Suppressor macrophage treated with lipopolysaccharide for 4 hours (primary cell): ENCODE data around the gene NT5DC4.
A peak's percentile ranks its signal among the peaks of the same experiment; 100 is the strongest.
"Not testable (repeated sequence)": the region's sequence is repeated elsewhere in the genome, so short reads cannot be mapped to it uniquely, and the experiment has no call there.

Source experiments
- DNase-seq: peaks from one replicate; pipeline ENCODE4 v3.0.0-alpha.2; 2020

NT5DC4 gene

DNA sequence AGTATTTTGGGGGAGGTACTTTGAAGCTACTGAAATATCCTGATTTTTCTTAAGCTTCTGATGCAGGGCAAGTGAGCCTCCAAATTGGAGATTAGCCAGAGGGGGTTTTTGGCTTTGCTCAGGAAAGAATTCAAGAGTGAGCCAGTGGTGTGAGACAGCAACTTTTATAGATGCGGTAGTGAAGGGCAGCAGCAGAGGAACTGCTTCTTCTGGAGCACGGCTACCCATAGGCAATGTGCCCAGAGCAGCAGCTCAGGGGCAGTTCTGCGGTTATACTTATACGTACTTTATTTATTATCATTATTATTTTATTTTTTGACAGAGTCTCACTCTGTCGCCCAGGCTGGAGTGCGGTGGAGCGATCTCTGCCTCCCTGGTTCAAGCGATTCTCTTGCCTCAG is 19.8 kb upstream of the NT5DC4 start:
- peak; percentile 82 for DNase-seq

DNA sequence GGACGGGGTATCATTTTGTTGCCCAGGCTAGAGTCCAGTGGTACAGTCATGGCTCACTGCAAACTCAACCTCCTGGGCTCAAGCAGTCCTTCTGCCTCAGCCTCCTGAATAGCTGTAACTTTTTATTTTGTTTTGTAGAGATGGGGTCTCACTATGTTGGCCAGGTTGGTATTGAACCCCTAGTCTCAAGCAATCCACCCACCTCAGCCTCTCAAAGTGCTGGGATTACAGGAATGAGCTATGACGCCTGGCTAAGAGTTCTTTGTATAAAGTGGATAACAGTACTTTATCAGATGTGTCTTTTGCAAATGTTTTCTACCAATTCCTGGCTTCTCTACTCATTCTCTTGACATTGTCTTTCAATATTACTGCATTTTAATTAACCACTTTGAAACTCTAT is 17.1 kb upstream of the NT5DC4 start:
- DNase-seq = no peak

DNA sequence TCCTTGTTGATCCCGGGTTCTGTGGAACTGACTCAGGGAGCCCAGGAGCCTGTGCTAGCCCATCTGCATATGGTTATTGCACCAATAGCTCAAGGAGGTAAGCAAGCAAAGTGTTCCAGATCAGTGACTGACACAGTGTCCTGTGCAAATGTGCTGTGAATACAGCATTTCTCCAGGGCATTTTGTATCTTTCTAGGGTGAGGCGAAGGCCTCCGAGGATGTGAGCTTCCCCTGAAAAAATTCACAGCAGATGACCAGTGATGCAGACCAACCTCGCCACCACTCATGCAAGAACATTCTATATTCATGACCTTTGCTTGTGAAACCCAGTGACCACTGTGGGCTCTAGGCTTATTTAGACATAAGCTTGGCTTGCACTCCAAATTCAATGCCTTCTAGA is 15.2 kb upstream of the NT5DC4 start:
- DNase-seq = no peak

DNA sequence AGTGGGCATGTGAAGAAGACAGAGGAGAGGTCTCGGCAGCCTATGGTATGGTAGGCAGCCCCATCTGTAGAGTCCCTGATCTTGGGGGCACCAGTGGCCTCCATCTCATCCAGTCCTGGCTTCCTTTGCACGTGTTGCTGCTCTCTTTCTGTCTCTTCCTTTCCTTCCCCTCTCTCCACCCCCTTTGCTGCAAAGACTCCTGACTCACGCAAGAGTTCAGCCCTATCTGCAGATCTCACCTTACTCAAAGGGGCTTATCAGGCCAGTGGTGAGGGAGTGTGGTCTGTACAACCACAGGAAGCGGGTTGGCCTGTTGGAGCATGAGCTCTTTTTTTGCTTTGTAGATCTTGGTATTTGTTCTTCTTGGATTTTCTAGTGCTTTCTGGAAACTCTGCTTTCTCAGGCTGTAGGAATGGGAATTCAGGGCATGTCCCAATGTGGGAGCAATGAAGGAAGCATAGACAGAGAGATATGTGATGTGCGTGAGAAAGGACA is 14.6 kb upstream of the NT5DC4 start:
- no peak for DNase-seq

DNA sequence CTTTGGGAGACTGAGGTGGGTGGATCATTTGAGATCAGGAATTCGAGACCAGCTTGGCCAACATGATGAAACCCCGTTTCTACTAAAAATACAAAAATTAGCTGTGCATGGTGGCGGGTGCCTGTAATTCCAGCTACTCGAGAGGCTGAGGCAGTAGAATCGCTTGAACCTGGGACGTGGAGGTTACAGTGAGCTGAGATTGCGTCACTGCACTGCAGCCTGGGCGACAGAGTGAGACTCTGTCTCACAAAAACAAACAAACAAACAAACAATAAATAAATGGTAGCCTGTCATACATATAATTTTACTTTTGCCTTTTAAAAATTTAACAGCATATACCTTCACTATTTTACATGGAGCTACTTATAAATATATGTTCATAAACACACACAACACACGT is 13.9 kb upstream of the NT5DC4 start:
- DNase-seq = not testable (repeated sequence)

DNA sequence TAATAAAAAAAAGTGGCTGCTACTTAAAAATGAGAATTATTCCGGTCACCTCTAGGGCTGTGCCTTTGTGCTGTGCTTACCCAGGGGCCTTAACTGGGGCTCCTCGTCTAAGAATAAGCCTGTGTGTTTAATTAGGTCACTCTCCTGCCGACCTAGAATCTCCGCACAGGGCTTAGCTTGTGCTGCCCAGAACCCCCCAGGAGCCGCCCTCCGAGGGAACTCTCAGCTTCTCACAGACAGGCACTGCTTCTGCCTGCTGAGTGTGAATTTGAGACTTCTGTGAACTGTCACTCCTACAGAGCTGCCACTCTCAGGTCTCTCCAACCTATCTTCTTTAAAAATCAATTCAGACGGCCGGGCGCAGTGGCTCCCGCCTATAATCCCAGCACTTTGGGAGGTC is 11.9 kb upstream of the NT5DC4 start:
- no peak for DNase-seq

DNA sequence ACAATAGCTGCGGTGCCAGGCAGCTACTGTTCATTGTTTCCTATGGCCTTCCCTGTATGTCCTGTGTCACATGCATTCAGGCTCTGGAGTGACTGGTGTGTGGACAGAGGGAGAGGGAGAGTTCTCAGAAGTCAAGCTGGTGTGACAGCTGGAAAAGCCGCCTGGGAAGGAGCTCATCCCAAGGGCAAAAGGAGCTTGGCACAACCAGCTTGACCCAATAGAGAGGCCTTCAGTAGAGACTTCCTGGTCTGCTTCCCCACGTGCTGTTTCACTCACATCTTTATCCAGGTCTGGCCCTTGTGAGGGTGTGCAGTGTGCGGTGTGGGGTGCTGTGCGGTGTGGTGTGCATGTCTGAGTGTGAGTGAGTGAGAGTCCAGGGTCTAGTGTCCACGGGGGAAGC is 11.1 kb upstream of the NT5DC4 start:
- no peak for DNase-seq

DNA sequence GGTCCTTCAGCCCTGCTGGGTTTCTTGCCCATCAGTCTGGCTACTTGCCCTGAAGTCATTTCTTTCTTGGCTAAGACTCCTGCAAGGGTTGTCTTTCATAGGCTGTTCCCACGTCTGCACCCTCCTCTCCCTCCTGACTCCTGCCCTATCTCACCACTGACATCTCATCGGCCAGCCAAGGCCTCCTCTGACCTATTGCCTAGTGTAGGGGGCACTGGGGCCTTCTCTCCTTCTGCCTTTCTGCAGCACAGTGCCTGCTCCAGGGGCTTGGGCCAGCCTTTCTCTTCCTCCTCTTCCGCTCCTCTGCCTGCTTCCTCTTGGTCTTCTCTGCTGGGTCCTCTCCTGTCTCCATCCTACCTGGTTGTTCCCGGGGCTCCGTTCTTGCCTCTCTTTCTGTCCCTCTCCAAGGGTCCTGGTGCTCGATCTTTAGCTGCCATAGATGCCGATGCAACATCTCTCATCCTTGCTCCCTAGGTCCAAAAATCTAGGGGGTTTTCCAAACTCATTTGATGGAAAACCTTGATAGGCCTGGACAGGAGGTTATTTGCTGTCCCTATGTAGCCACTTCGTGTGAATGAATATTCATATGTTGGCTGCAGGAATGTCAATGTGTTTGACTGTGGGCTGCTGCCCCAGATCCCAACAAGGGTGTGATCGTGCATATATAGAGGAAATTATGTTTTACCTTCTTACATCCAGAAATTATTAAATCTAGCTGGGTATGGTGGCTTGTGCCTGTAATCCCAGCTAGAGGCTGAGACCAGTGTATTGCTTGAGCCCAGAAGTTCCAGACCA is 9.7 kb upstream of the NT5DC4 start:
- no peak for DNase-seq

DNA sequence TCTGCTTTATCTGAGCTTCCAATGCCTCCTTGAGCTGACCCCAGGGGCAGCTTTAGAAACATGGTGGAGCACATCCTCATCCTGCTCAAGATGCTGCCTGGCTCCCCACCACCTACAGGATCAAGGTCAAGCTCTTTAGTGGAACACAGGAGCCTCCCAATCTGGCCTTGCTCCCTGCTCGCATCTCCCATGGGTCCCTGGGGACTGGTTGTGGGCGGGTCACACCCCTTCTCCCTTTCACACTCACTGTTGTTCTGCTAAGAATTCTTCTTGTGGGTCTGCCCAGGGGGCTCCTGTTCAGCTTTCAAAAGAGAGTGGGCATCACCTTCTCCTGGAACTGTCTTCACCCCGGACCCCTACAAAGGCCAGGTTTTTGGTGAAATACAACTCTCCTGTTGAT is 8.4 kb upstream of the NT5DC4 start:
- no peak for DNase-seq

DNA sequence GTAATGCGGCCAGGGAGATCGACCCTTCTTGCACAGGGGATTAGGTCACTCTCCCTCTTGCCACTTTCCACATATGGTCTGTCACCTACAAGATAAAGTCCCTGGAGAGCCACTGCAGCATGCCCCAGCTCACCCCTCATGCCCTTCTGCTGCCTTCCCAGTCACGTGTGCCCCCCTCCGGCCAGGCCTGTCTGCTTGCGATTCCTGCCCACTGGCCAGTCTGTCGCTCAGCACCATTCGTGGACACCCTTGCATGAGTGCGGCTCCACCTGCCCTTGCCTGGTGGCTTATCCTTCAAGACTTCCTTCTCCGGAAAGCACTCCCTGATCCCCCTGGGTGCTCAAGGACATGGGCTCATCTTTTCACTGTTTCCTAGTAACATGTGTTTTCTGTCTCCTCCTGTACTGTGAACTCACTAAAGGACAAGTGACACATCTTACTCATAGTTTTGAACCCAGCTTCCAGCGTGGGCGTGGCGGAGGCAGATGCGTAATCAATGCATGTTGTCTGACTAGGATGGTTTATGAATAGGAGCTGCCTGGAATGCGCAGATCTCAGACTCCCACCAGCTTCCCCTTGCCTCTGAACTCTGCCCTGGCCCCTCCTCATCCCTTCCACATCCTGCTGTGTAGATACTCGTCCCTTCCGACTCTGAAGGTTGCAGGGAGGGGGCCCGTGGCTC is 7.8 kb upstream of the NT5DC4 start:
- peak; percentile 87 for DNase-seq

DNA sequence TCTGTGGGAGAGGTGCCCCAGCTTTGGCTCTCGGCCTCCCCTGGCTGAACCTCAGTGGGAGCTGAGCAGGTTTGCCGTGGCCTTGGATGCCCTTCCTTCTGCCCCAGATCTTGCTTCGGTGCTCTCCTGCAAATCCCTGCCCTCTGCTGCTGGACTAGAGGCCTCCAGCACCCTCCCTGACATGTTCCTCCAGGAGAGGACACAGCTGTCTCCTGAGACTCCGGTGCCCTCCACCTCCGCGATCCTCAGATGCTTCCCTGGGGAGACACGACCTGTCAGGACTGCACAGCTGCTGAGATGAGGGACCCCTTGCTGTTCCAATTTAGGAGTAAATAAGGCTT is 7.3 kb upstream of the NT5DC4 start:
- DNase-seq = no peak

DNA sequence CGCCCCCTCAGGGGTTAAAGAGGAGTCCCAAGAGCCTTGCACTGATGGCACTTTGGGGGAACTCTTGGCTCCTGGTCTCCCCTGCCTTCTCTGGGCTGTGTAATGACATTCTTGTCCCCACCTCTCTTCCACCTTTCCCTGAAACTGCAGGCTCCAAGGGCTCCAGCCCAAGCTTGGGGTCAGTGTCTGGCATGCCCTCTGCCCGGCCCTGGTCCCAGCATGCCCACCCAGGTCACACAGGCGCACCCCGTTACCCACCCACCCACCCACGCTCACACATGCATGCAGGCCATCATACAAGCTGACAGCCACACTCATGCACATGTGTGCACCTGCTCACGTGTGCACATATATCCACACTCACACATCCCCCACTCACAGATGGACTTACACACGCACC is 6.9 kb upstream of the NT5DC4 start:
- no peak for DNase-seq

DNA sequence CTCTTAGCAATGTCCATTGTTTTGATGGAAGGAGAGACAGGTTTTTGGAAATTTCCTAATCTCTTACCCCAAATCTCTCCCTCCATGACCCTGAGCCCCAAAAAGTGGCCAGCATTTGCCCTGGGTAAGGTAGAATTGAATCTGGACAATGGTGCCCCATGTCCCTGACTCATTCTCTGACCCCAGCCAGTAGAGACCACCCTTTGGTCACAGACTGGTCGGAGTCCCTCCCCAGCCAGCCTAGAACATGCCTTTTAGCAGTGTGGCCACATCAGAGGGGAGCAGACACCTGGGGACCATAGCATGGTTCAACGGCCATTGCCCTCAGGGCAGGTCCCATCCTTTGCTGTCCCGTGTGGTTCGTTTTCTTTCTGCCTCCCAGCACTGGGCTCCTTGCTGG is 6.5 kb upstream of the NT5DC4 start:
- no peak for DNase-seq

DNA sequence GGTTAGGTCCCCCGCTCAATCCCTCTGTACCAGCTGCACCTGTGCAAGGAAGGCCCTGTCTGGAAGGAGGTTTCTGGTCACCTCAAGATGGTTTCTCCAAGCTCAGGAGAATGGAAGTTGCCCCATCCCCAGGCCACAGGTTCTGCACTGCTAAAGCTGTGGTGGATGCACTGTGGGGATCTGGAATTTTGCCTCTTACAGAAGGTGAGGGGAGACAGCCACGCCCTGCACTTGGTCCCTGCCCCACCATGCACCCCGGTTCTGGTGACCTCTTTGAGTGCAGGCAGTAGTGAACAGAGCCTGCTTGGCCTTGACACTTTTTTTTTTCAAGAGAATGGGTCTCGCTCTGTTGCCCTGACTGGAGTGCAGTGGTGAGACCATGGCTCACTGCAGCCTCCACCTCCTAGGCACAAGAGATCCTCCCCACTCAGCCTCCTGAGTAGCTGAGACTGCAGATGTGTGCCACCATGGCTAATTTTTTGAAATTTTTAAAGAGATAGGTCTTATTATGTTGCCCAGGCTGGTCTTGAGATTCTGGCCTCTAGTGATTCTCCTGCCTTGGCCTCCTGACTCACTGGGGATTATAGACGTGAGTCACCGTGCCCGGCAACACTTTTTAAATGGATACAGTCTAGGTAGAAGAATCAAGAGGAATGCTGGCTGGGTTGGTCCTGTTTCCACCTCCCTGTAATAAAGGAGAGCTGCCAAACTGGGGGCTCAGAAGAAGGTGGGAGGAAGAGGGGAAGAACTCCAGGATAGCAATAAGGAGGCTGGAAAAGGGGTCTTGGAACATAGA is 5.8 kb upstream of the NT5DC4 start:
- DNase-seq = no peak

DNA sequence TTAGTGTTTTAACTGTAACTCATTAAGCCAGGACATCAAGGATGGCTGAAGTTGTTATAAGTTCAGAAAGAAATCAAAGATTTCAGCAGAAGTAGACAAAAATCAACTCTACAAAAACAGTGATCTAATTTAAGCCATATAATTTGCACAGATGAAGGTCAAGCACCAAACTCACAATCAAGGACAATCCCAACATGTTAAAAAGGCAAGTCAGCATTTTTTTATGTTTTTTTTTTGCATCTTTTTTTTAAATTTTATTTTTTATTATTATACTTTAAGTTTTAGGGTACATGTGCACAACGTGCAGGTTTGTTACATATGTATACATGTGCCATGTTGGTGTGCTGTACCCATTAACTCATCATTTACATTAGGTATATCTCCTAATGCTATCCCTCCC is 4.7 kb upstream of the NT5DC4 start:
- not testable (repeated sequence) for DNase-seq

DNA sequence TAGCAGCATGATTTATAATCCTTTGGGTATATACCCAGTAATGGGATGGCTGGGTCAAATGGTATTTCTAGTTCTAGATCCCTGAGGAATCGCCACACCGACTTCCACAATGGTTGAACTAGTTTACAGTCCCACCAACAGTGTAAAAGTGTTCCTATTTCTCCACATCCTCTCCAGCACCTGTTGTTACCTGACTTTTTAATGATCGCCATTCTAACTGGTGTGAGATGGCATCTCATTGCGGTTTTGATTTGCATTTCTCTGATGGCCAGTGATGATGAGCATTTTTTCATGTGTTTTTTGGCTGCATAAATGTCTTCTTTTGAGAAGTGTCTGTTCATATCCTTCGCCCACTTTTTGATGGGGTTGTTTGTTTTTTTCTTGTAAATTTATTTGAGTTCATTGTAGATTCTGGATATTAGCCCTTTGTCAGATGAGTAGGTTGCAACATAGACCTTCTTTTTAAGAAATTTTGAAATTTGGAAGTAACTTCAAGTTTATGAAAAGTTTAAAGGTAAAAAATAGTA is 3.9 kb upstream of the NT5DC4 start:
- DNase-seq = not testable (repeated sequence)

DNA sequence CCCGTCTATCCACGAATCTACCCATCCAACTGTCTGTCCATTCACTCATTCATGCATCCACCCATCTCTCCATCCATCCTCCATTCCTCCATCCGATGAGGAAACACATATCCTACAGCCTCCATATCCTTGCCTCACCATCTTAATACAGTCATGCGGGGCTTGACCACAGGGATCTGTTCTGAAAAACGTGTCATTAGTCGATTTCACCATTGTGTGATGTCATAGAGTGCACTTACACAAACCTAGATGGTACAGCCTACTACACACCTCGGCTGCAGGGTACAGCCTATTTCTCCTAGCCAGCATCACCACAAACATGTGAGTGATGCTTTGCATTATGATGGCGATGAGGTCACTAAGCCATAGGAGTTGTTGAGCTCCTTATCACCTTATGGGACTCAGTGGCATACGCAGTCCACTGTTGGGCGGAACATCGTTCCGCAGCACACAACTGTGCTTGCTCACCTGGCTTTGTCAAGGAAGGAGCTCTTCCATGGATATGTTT is 1.9 kb upstream of the NT5DC4 start:
- peak; percentile 45 for DNase-seq

DNA sequence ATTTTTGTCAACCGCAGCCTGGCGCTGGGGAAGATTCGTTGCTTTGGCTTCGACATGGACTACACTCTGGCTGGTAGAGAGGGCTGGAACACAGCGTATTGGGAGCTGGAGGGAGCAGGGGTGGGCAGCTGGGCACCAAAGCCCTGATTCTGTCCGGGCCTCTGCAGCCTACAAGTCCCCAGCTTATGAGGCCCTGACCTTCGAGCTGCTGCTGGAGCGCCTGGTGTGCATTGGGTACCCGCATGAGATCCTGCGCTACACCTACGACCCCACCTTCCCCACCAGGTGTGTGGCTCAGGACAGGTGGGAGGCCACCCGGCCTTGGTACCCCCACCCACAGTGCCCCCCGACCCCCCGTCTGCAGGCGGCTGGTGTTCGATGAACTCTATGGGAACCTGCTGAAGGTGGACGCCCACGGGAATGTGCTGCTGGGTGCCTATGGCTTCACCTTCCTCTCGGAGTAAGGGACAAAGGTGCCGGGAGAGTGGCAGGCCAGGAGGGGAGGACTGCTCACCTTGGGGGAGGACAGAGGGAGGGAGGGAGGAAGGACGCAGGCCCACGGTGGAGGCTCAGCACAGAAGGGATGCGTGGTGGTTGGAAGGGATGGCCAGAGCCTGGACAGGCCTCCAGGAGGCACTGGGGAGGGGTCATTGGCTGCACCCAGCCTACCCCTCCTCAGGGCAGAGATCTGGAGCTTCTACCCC is 1.2 kb downstream of the NT5DC4 start:
- DNase-seq = no peak

DNA sequence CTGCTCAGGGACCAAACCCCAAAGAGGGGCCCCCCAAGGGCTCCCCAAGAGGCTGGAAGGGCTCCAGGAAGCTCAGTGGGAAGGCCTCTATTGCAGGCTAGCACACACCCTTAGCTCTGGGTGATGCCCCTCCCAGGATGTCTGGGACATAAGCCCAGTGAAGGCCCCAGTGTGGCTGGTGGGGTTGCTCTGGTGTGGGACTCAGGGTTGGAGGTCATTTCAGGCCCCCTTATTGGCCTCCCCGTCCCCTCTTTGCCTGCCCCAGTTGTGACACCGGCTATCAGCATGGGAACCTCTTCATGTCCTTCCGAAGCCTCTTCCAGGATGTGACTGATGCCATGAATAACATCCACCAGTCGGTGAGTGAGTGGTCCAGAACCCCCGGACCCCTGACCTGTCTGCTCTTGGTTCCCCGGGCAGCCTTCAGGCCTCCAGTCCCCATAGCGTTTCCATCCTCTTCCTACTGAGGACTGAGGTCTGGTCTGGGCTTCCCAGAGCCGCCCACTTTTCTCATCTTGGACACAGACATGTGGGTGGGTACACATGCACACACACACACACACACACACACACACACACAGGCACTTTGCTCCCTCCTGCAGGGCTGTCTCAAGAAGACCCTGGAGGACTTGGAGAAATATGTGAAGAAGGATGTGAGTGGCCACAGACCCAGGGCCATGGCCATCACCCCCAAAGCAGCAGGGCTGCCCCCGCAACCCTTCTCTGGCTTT is 2.2 kb downstream of the NT5DC4 start:
- no peak for DNase-seq

DNA sequence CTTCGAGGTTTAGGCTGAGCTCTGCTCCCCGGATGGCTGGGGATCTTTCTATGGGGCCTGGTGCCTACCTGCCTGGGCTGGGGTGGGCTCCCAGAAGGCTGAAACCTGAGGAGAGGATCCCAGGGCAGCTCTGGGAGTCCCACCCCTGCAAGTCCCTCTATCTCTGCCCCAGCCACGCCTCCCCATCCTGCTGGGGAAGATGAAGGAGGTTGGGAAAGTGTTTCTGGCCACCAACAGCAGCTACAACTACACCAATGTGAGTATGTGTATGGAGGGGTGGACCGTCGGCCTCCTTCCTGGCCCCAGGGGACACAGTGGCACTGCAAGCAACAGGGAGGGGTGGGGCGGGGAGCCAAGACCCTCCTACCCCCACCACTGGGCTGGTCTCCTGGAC is 2.7 kb downstream of the NT5DC4 start:
- no peak for DNase-seq

DNA sequence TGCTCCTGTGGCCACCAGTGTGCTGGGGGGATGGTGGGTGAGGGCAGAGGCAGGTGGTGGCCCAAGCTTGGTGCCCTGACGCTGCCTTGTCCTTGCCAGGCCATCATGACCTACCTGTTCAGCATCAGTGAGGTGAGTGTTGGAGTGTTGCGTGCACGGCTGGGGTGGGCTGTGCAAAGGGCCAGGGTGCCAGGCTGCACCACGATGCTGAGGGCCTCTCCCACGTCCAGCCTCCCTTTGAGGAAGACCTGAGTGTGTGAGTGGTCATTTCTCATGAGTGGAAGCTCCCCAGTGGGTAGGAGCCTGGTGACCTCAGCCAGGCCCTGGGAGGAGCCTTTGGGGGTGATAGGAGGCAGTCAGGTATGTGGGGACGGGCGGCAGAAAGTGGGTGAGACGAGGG is 3.2 kb downstream of the NT5DC4 start:
- DNase-seq = no peak
